GM18867 (cell line): ENCODE data around the gene ZNF765.
"Not testable (repeated sequence)": the region's sequence is repeated elsewhere in the genome, so short reads cannot be mapped to it uniquely, and the experiment has no call there.

ENCODE experiments used
- ATAC-seq: cut with Tn5 transposase; IDR thresholded peaks from one replicate; pipeline ENCODE4 v1.9.1; 2021; ENCODE audit warnings: mild to moderate bottlenecking, moderate library complexity; ENCODE audit not compliant: unreplicated experiment

ZNF765 gene

GRCh38 chr19:53394974-53395839 is at the start of gene ZNF765:
TSS of gene ZNF765 (plus strand) at chr19:53395149. CDS start at chr19:53398016, 2,867 bp downstream.
- ATAC-seq, result peak; percentile 94

GRCh38 chr19:53355739-53356138 is 39.2 kb upstream of the ZNF765 start:
- no peak for ATAC-seq

- ATAC-seq, result no peak
Observed at GRCh38 chr19:53357821-53358581, 36.9 kb upstream of the ZNF765 start.

- ATAC-seq, result not testable (repeated sequence)
Observed at GRCh38 chr19:53360056-53360455, 34.9 kb upstream of the ZNF765 start.

- peak; percentile 95 for ATAC-seq
Observed at GRCh38 chr19:53365134-53365898, 29.6 kb upstream of the ZNF765 start, which contains the start of gene ZNF525. TSS of gene ZNF525 (plus strand) at chr19:53365705. CDS start at chr19:53372282, 6,577 bp downstream.

GRCh38 chr19:53365899-53366493 is 29.0 kb upstream of the ZNF765 start:
- peak; percentile 27 for ATAC-seq

GRCh38 chr19:53372196-53372595 is 22.8 kb upstream of the ZNF765 start:
- no peak for ATAC-seq

- ATAC-seq, result no peak
Observed at GRCh38 chr19:53374288-53374687, 20.7 kb upstream of the ZNF765 start.

- ATAC-seq, result no peak
Observed at GRCh38 chr19:53374743-53375142, 20.2 kb upstream of the ZNF765 start.

- ATAC-seq, result no peak
Observed at GRCh38 chr19:53381376-53381775, 13.6 kb upstream of the ZNF765 start.

- no peak for ATAC-seq
Observed at GRCh38 chr19:53388168-53388567, 6.8 kb upstream of the ZNF765 start.

GRCh38 chr19:53388904-53389303 is 6.0 kb upstream of the ZNF765 start:
- no peak for ATAC-seq

GRCh38 chr19:53389571-53389970 is 5.4 kb upstream of the ZNF765 start:
- no peak for ATAC-seq

GRCh38 chr19:53389978-53390377 is 5.0 kb upstream of the ZNF765 start:
- ATAC-seq, result no peak

GRCh38 chr19:53394522-53394973 is 401 bp upstream of the ZNF765 start:
- no peak for ATAC-seq

- not testable (repeated sequence) for ATAC-seq
Observed at GRCh38 chr19:53395840-53396524, 1.0 kb downstream of the ZNF765 start.

GRCh38 chr19:53396525-53396868 is 1.5 kb downstream of the ZNF765 start:
- no peak for ATAC-seq

GRCh38 chr19:53397918-53398317 is 3.0 kb downstream of the ZNF765 start:
- ATAC-seq, result not testable (repeated sequence)

- ATAC-seq, result no peak
Observed at GRCh38 chr19:53409505-53410204, 14.7 kb downstream of the ZNF765 start.
